SU-DHL-6 (cell line): ENCODE results near the gene CAPN9.
"Not testable (repeated sequence)": the region's sequence is repeated elsewhere in the genome, so short reads cannot be mapped to it uniquely, and the experiment has no call there.

ENCODE experiments used
- H2AFZ ChIP-seq: fragments of 200-600 bp; sonication (generic); 2 replicates; pipeline ENCODE4 v1.6.1; 2014; ENCODE audit warnings: low read depth, mild to moderate bottlenecking, moderate library complexity, mixed read lengths, antibody characterized with exemption, low read length; ENCODE audit not compliant: severe bottlenecking
- H3F3A ChIP-seq: fragments of 200-600 bp; shearing (Covaris generic); 2 replicates; pipeline ENCODE4 v1.6.0; 2016; ENCODE audit warnings: antibody characterized with exemption, mild to moderate bottlenecking; ENCODE audit not compliant: insufficient read depth
- H3K27ac ChIP-seq: fragments of 200-600 bp; sonication (generic); 2 replicates; pipeline ENCODE4 v1.5.1; 2016; ENCODE audit warnings: low read depth, mild to moderate bottlenecking, low read length, moderate library complexity, mixed read lengths
- H3K27me3 ChIP-seq: fragments of 200-600 bp; sonication (generic), shearing (Covaris generic); 2 replicates; pipeline ENCODE4 v1.6.0; 2014; ENCODE audit warnings: mild to moderate bottlenecking, low read length
- H3K36me3 ChIP-seq: fragments of 200-600 bp; sonication (generic); 2 replicates; pipeline ENCODE4 v1.6.1; 2014; ENCODE audit warnings: mild to moderate bottlenecking, low read length, mixed read lengths
- H3K4me2 ChIP-seq: fragments of 300-600, 200-600 bp; shearing (Covaris generic), sonication (generic); 2 replicates; pipeline ENCODE4 v1.6.0; 2014; ENCODE audit warnings: low read length, low read depth, mild to moderate bottlenecking; ENCODE audit not compliant: poor library complexity, severe bottlenecking
- H3K4me3 ChIP-seq: fragments of 200-600 bp; sonication (generic); 2 replicates; pipeline ENCODE4 v1.5.1; 2014; ENCODE audit warnings: antibody characterized with exemption, low read length, mild to moderate bottlenecking, mixed read lengths; ENCODE audit not compliant: insufficient read depth, poor library complexity, severe bottlenecking
- H3K79me2 ChIP-seq: fragments of 200-600 bp; sonication (generic); 2 replicates; pipeline ENCODE4 v1.6.1; 2014; ENCODE audit warnings: mild to moderate bottlenecking, low read length, moderate library complexity; ENCODE audit not compliant: insufficient read depth
- H3K9ac ChIP-seq: fragments of 200-600 bp; sonication (generic); 2 replicates; pipeline ENCODE4 v1.7.0; 2014; ENCODE audit warnings: mild to moderate bottlenecking, low read length
- H3K9me2 ChIP-seq: fragments of 200-600 bp; sonication (generic); replicated peaks from 2 replicates; pipeline ENCODE4 v1.6.1; 2014; ENCODE audit warnings: low read length; ENCODE audit not compliant: insufficient read depth
- H3K9me3 ChIP-seq: fragments of 200-600 bp; sonication (generic); 2 replicates; pipeline ENCODE4 v1.6.1; 2014; ENCODE audit warnings: low read length, mixed read lengths; ENCODE audit not compliant: insufficient read depth
- H4K20me1 ChIP-seq: fragments of 200-600 bp; sonication (generic); 2 replicates; pipeline ENCODE4 v1.6.1; 2014; ENCODE audit warnings: low read depth, mild to moderate bottlenecking, antibody characterized with exemption, low read length, moderate library complexity, mixed read lengths
- CTCF ChIP-seq: fragments of 200-600 bp; sonication (generic); IDR thresholded peaks from one replicate; pipeline ENCODE4 v1.5.1; 2017; ENCODE audit warnings: antibody characterized with exemption, mild to moderate bottlenecking, low read length, moderate library complexity; ENCODE audit not compliant: insufficient read depth, poor library complexity, severe bottlenecking
- EZH2phosphoT487 ChIP-seq: fragments of 200-600 bp; sonication (generic), shearing (Covaris generic); conservative IDR thresholded peaks from 2 replicates; pipeline ENCODE4 v1.6.1; 2018; ENCODE audit warnings: mild to moderate bottlenecking, antibody characterized with exemption, low read length, moderate library complexity, mixed read lengths

The CAPN9 gene

GRCh38 chr1:230766318-230766717, 19.1 kb downstream of the CAPN9 start:
- no peak for TF ChIP-seq EZH2phosphoT487
- no peaks in the 10 kb centered on the region for H3K79me2 ChIP-seq
- no peaks in the 10 kb centered on the region for H3K9me3 ChIP-seq
- no peak overlapping the region for H3K9ac ChIP-seq
- no peaks in the 10 kb centered on the region for H3K9me2 ChIP-seq
- no peak overlapping the region for H2AFZ ChIP-seq
- no peaks in the 10 kb centered on the region for H3K27me3 ChIP-seq
- H3F3A ChIP-seq: no peaks in the 10 kb centered on the region
- no peak overlapping the region for H3K4me2 ChIP-seq
- H3K36me3 ChIP-seq: no peaks in the 10 kb centered on the region
- H3K4me3 ChIP-seq: no peak overlapping the region
- no peak overlapping the region for H3K27ac ChIP-seq
- H4K20me1 ChIP-seq: no peaks in the 10 kb centered on the region

DNA sequence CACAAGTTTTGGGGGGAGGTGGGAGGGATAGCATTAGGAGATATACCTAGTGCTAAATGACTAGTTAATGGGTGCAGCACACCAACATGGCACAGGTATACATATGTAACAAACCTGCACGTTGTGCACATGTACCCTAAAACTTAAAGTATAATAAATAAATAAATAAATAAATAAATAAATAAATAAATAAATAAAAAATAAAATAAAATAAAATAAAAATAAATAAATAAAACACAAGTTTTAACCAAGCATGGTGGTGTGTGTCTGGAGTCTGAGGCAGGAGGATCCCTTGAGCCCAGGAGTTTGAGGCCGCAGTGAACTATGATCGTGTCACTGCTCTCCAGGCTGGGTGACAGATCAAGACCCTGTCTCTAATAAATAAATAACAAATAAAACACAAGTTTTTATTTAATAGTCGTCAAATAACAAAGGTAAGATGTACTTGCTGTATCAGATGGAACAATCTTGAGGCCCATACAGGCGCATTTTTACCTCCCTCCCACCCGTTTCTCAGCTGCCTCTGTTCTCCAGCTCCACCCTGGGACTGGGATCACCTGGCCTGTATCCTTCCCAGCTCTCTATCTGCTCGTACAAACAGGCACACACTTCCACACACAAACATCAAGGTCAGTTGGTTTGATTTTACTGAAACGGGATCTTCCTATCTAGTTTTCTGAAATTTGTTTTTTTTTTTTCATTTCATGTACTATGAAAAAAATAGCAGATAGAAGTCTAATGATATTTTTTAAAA, 20.8 kb downstream of the CAPN9 start:
- H3F3A ChIP-seq: not testable (repeated sequence)

GRCh38 chr1:230768903-230769570, 21.8 kb downstream of the CAPN9 start:
- Histone ChIP-seq H3K79me2 (no peaks in the 10 kb centered on the region), H3K27ac (no peak overlapping the region), H3F3A (no peaks in the 10 kb centered on the region), H3K9me2 (no peaks in the 10 kb centered on the region), H3K4me3 (no peak overlapping the region), H4K20me1 (no peaks in the 10 kb centered on the region), H3K36me3 (no peaks in the 10 kb centered on the region), H2AFZ (no peak overlapping the region), H3K27me3 (no peaks in the 10 kb centered on the region), H3K4me2 (no peak overlapping the region), H3K9me3 (no peaks in the 10 kb centered on the region), H3K9ac (no peak overlapping the region)
- TF ChIP-seq EZH2phosphoT487 (no peak), CTCF (no peak)

More for the DNA sequence above, 20.8 kb downstream of the CAPN9 start:
- H3K9ac ChIP-seq, H3K27me3 ChIP-seq, H3K4me3 ChIP-seq, H3K4me2 ChIP-seq, H3K27ac ChIP-seq, H3K9me2 ChIP-seq, H4K20me1 ChIP-seq, H3K36me3 ChIP-seq, H2AFZ ChIP-seq, H3K79me2 ChIP-seq, H3K9me3 ChIP-seq: not testable (repeated sequence)

- no peaks in the 10 kb centered on the region for H3K79me2 ChIP-seq
- no peaks in the 10 kb centered on the region for H3K27me3 ChIP-seq
- no peak overlapping the region for H3K4me3 ChIP-seq
- no peaks in the 10 kb centered on the region for H4K20me1 ChIP-seq
- H3K9ac ChIP-seq: no peak overlapping the region
- no peak overlapping the region for H3K4me2 ChIP-seq
- H3K36me3 ChIP-seq: no peaks in the 10 kb centered on the region
- H3K27ac ChIP-seq: no peak overlapping the region
- H2AFZ ChIP-seq: no peak overlapping the region
- no peaks in the 10 kb centered on the region for H3K9me3 ChIP-seq
- TF ChIP-seq CTCF (no peak), EZH2phosphoT487 (no peak)
- H3F3A ChIP-seq: no peaks in the 10 kb centered on the region
- H3K9me2 ChIP-seq: no peaks in the 10 kb centered on the region
Observed at GRCh38 chr1:230770317-230770716, 23.1 kb downstream of the CAPN9 start.
